Liver (tissue), 9 donors: ENCODE results near the gene RELN. TPM values are rescaled to one million over a fixed set of nuclear protein-coding genes. Genes with fewer than 3 reads are reported as not detected.
"Not testable (repeated sequence)": the region's sequence is repeated elsewhere in the genome, so short reads cannot be mapped to it uniquely, and the experiment has no call there.

Experiments used
- DNase-seq: peaks from one replicate; pipeline ENCODE4 v3.0.0-alpha.2; 2017; ENCODE audit warnings: low spot score
- H3K27ac ChIP-seq, 2 donors: one replicate each; pipeline ENCODE4 v1.7.0; 2013; ENCODE audit warnings: inconsistent platforms in 2 of 2, low read length in 2 of 2, control low read depth in 1 of 2, low read depth in 1 of 2, mild to moderate bottlenecking in 1 of 2
- H3K27me3 ChIP-seq, 4 donors: one replicate each; pipeline versions ENCODE4 v1.6.1 to v1.7.0; 2013; ENCODE audit warnings: low read length in 3 of 4, inconsistent platforms in 1 of 4, mild to moderate bottlenecking in 1 of 4, moderate library complexity in 1 of 4; ENCODE audit not compliant: control insufficient read depth in 4 of 4, insufficient read depth in 4 of 4
- H3K36me3 ChIP-seq, 4 donors: one replicate each; pipeline versions ENCODE4 v1.6.1 to v1.7.0; 2013; ENCODE audit warnings: low read length in 3 of 4, mild to moderate bottlenecking in 3 of 4, low read depth in 1 of 4, moderate library complexity in 1 of 4; ENCODE audit not compliant: control insufficient read depth in 4 of 4, insufficient read depth in 3 of 4
- H3K4me1 ChIP-seq, 4 donors: one replicate each; pipeline versions ENCODE4 v1.6.1 to v1.7.0; 2013; ENCODE audit warnings: low read length in 3 of 4, mild to moderate bottlenecking in 3 of 4, moderate library complexity in 1 of 4; ENCODE audit not compliant: control insufficient read depth in 4 of 4, insufficient read depth in 4 of 4
- H3K4me3 ChIP-seq, 3 donors: one replicate each; pipeline versions ENCODE4 v1.6.1 to v1.7.0; 2013; ENCODE audit warnings: low read length in 3 of 3, control low read depth in 1 of 3, low read depth in 1 of 3, mild to moderate bottlenecking in 1 of 3
- H3K9ac ChIP-seq, 2 donors: one replicate each; pipeline ENCODE4 v1.7.0; 2013; ENCODE audit warnings: low read length in 2 of 2, mild to moderate bottlenecking in 2 of 2, moderate library complexity in 2 of 2, control low read depth in 1 of 2, low read depth in 1 of 2
- H3K9me3 ChIP-seq, 4 donors: one replicate each; pipeline versions ENCODE4 v1.6.1 to v1.7.0; 2013; ENCODE audit warnings: low read length in 3 of 4; ENCODE audit not compliant: control insufficient read depth in 4 of 4
- ATF3 ChIP-seq: IDR thresholded peaks from 2 replicates; pipeline ENCODE4 v1.6.1; 2016; ENCODE audit warnings: antibody characterized with exemption
- CTCF ChIP-seq: fragments of 150-350 bp; IDR thresholded peaks from 2 replicates; pipeline ENCODE4 v1.5.1; 2017; ENCODE audit warnings: improper control_type of control experiment, low read depth, low read length; ENCODE audit not compliant: missing input control
- FOXA1 ChIP-seq: IDR thresholded peaks from 2 replicates; pipeline ENCODE4 v1.6.1; 2016; ENCODE audit warnings: antibody characterized with exemption
- FOXA2 ChIP-seq: IDR thresholded peaks from 2 replicates; pipeline ENCODE4 v1.6.1; 2016; ENCODE audit warnings: antibody characterized with exemption
- GABPA ChIP-seq, 2 donors: IDR thresholded peaks in 1 of 2; conservative IDR thresholded peaks in 1 of 2; 2 replicates each; pipeline ENCODE4 v1.6.1; 2016; ENCODE audit warnings: antibody characterized with exemption in 2 of 2, mild to moderate bottlenecking in 1 of 2, moderate library complexity in 1 of 2
- HNF4G ChIP-seq: IDR thresholded peaks from 2 replicates; pipeline ENCODE4 v1.6.1; 2016; ENCODE audit warnings: antibody characterized with exemption
- JUND ChIP-seq, 2 donors: IDR thresholded peaks; 2 replicates each; pipeline ENCODE4 v1.6.1; 2016; ENCODE audit warnings: antibody characterized with exemption in 2 of 2
- NR2F2 ChIP-seq: IDR thresholded peaks from 2 replicates; pipeline ENCODE4 v1.6.1; 2016; ENCODE audit warnings: antibody characterized with exemption
- RAD21 ChIP-seq, 2 donors: IDR thresholded peaks; 2 replicates each; pipeline ENCODE4 v1.6.1; 2016; ENCODE audit warnings: antibody characterized with exemption in 2 of 2, mild to moderate bottlenecking in 2 of 2
- REST ChIP-seq: IDR thresholded peaks from 2 replicates; pipeline ENCODE4 v1.6.1; 2016; ENCODE audit warnings: antibody characterized with exemption, mild to moderate bottlenecking
- RXRA ChIP-seq, 2 donors: IDR thresholded peaks; 2 replicates each; pipeline ENCODE4 v1.6.1; 2017 to 2018; ENCODE audit warnings: antibody characterized with exemption in 2 of 2, mild to moderate bottlenecking in 1 of 2
- SP1 ChIP-seq: IDR thresholded peaks from 2 replicates; pipeline ENCODE4 v1.6.1; 2018; ENCODE audit warnings: antibody characterized with exemption, mild to moderate bottlenecking
- YY1 ChIP-seq: IDR thresholded peaks from 2 replicates; pipeline ENCODE4 v1.6.1; 2016; ENCODE audit warnings: antibody characterized with exemption, mild to moderate bottlenecking
- WGBS: extraction: QIAGEN DNeasy Blood & Tissue Kit; methylation state at CpG from one replicate; pipeline ENCODE4 v1.1.7; 2013; 5-methylcytosine and 5-hydroxymethylcytosine counted together
- polyA plus RNA-seq, 2 donors: library from polyadenylated mRNA; stranded (reverse) in 1 of 2; unstranded in 1 of 2; fragments of 200-250 nt in 1 of 2; fragments of >200 nt in 1 of 2; fragmentation: Nextera tagmentation in 1 of 2; extraction: Ambion mirVana in 1 of 2; gene quantifications; one replicate each; pipeline versions ENCODE4 v1.2.1 to v1.2.3, GENCODE V29; 2013 to 2015
- total RNA-seq, 2 donors: library from RNA; depleted of rRNA; stranded (reverse); fragments of >200 nt; gene quantifications; one replicate each; pipeline ENCODE4 v1.2.3, GENCODE V29; 2014
- TF ChIP-seq, protein P1 (sequence below): IDR thresholded peaks from 2 replicates; pipeline ENCODE4 v1.6.1; 2016; ENCODE audit warnings: antibody characterized with exemption
- TF ChIP-seq, protein P2 (sequence below): IDR thresholded peaks from 2 replicates; pipeline ENCODE4 v1.6.1; 2016; ENCODE audit warnings: antibody characterized with exemption
- donor health status: healthy.
- donor health status: healthy.
- donor health status: healthy.
- donor health status: healthy.
- donor health status: healthy.

RELN gene
- total RNA-seq (10 to 100 TPM; 39.3 to 69.8 TPM), polyA plus RNA-seq (10 to 100 TPM in 1 of 2 donors, 1 to 10 TPM in 1; 10.0 to 17.4 TPM)

DNA sequence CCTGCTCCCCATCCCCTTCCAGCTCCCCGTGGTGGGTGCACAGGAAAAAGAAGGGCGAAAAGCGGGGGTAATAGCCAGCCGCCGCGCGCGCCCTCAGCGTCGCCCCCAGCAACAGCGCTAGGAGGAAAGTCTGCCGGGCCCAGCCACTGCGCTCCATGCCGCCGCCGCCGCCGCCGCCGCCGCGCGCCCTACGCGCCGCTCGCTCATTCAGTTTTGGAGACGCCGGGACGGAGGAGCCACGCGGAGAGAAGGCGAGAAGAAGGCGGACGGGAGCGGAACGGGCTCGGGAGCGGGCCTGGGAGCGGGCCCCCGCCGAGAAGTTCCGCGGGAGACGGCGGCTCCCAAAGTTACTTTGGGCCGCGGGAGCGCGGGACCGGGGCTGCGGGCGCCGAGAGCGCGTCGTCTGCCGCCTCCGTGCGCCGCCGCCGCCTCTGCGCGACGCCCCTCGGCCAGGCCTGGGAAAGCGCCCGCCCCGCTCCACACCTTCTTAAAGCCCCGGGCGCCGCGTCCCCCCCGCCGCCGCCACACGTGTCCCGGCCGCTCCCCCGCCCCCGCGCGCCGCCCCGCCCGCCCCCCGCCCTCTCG lies at the start of gene RELN:
TSS of gene RELN (minus strand) at position 459 of the 585 bp plus-strand sequence. CDS start at position 157, 302 bp downstream.
- H3K9me3 ChIP-seq = no peaks in the 10 kb centered on the region
- no peaks in the 10 kb centered on the region for H3K36me3 ChIP-seq
- H3K4me3 ChIP-seq = peak within 1 kb of the TSS; percentile 54 to 65 (median 56)
- no peaks in the 10 kb centered on the region for H3K27me3 ChIP-seq
- TF ChIP-seq FOXA1 = no peak
- TF ChIP-seq ATF3 = no peak
- no peak for TF ChIP-seq FOXA2
- TF ChIP-seq RAD21 (IDR thresholded peaks at IDR 0.05) = no peak
- TF ChIP-seq NR2F2 = no peak
- TF ChIP-seq SP1 = no peak
- no peak for TF ChIP-seq CTCF
- no peak for TF ChIP-seq YY1
- no peak for TF ChIP-seq JUND (IDR thresholded peaks at IDR 0.05)
- peak within 1 kb of the TSS; percentile 28 to 44 for H3K9ac ChIP-seq
- peak; percentile 72 for DNase-seq
- peak within 1 kb of the TSS; percentile 59 to 73 for H3K27ac ChIP-seq
- under 1% methylated on average over 89 of the region's 89 CpGs for WGBS
- H3K4me1 ChIP-seq = peaks cover 6 to 19% (median 15%) of the 10 kb centered on the region in 4 donors

- Histone ChIP-seq H3K4me3 (no peak overlapping the region), H3K4me1 (no peaks in the 10 kb centered on the region), H3K9ac (no peak overlapping the region), H3K36me3 (no peaks in the 10 kb centered on the region), H3K9me3 (peaks cover 0 to 9% (median 2%) of the 10 kb centered on the region in 4 donors), H3K27me3 (no peaks in the 10 kb centered on the region), H3K27ac (no peak overlapping the region)
- DNase-seq = no peak
- TF ChIP-seq NR2F2 = no peak
- TF ChIP-seq FOXA1 = no peak
- no peak for TF ChIP-seq YY1
- no peak for TF ChIP-seq REST
- TF ChIP-seq GABPA (IDR thresholded peaks at IDR 0.05 in 1 of 2, conservative IDR thresholded peaks at IDR 0.05 in 1 of 2) = no peak
- TF ChIP-seq FOXA2 = no peak
- TF ChIP-seq, protein P1, sequence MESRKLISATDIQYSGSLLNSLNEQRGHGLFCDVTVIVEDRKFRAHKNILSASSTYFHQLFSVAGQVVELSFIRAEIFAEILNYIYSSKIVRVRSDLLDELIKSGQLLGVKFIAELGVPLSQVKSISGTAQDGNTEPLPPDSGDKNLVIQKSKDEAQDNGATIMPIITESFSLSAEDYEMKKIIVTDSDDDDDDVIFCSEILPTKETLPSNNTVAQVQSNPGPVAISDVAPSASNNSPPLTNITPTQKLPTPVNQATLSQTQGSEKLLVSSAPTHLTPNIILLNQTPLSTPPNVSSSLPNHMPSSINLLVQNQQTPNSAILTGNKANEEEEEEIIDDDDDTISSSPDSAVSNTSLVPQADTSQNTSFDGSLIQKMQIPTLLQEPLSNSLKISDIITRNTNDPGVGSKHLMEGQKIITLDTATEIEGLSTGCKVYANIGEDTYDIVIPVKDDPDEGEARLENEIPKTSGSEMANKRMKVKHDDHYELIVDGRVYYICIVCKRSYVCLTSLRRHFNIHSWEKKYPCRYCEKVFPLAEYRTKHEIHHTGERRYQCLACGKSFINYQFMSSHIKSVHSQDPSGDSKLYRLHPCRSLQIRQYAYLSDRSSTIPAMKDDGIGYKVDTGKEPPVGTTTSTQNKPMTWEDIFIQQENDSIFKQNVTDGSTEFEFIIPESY = no peak
- TF ChIP-seq, protein P2, sequence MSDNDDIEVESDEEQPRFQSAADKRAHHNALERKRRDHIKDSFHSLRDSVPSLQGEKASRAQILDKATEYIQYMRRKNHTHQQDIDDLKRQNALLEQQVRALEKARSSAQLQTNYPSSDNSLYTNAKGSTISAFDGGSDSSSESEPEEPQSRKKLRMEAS = no peak
- no peak for TF ChIP-seq RXRA (IDR thresholded peaks at IDR 0.05)
- TF ChIP-seq JUND (IDR thresholded peaks at IDR 0.05) = no peak
- no peak for TF ChIP-seq SP1
- TF ChIP-seq HNF4G = no peak
- 81% methylated on average over 2 of the region's 2 CpGs for WGBS
Observed at GRCh38 chr7:104038136-104038535, 48.7 kb upstream of the RELN start.

GRCh38 chr7:104036889-104037288 lies 47.4 kb upstream of the RELN start:
- not testable (repeated sequence) for H3K4me3 ChIP-seq, H3K27ac ChIP-seq, H3K9me3 ChIP-seq, DNase-seq, H3K4me1 ChIP-seq, H3K36me3 ChIP-seq, H3K27me3 ChIP-seq, H3K9ac ChIP-seq
- 71% methylated on average over 3 of the region's 3 CpGs for WGBS
